Mucosa of rectum (tissue), 2 donors: ENCODE data around the gene INTS7.

Experiments used
- H3K27ac ChIP-seq, 2 donors: one replicate each; pipeline ENCODE4 v1.7.0; 2013; ENCODE audit warnings: inconsistent platforms in 2 of 2, low read depth in 2 of 2, low read length in 2 of 2
- H3K27me3 ChIP-seq, 2 donors: one replicate each; pipeline ENCODE4 v1.7.0; 2013; ENCODE audit warnings: low read length in 2 of 2; ENCODE audit not compliant: control insufficient read depth in 2 of 2, insufficient read depth in 2 of 2
- H3K36me3 ChIP-seq, 2 donors: one replicate each; pipeline ENCODE4 v1.7.0; 2013; ENCODE audit warnings: low read length in 2 of 2; ENCODE audit not compliant: control insufficient read depth in 2 of 2, insufficient read depth in 2 of 2
- H3K4me1 ChIP-seq, 2 donors: one replicate each; pipeline ENCODE4 v1.7.0; 2013; ENCODE audit warnings: low read length in 2 of 2, mild to moderate bottlenecking in 1 of 2; ENCODE audit not compliant: control insufficient read depth in 2 of 2, insufficient read depth in 2 of 2
- H3K4me3 ChIP-seq, 2 donors: one replicate each; pipeline ENCODE4 v1.7.0; 2013; ENCODE audit warnings: low read length in 2 of 2
- H3K9ac ChIP-seq, 2 donors: one replicate each; pipeline ENCODE4 v1.7.0; 2013; ENCODE audit warnings: low read length in 2 of 2, low read depth in 1 of 2, mild to moderate bottlenecking in 1 of 2
- H3K9me3 ChIP-seq, 2 donors: one replicate each; pipeline ENCODE4 v1.7.0; 2013; ENCODE audit warnings: low read length in 2 of 2; ENCODE audit not compliant: control insufficient read depth in 2 of 2
- donor health status: healthy.
- donor health status: Normal muscosa, but diverticular disease.

Gene INTS7

DNA sequence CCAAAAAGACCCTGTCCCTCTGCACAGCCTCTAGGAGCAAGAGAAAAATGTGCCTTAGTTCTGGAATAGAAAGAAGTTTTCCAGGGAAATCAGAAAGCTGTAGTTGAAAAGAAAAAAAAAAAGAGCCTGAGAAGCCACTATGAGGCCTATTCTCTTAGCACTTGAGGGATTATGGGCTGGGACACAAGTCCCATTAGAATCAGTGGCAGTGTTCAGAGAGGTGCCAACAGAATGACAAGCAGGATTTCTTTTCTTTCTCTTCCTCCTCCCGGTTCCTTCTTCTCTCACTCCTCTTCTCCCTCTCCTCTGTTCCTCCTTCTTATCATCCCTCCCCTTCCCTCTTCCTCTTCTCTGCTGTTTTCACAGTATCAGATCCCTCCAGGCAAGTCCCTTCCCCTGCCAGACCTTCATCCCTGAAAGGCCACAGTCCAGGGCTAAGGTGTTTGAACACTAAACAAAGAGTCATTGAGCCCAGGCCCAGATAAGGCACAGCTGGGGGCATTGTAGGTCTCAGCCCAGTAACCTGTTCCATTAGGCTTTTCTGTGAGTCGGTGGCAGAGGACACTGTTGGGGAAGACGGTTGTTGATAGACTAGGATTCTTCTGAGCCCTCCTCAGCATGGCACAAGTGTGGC, 140.1 kb downstream of the INTS7 start:
- H3K27ac ChIP-seq = no peak overlapping the region
- H3K27me3 ChIP-seq = no peaks in the 10 kb centered on the region

DNA sequence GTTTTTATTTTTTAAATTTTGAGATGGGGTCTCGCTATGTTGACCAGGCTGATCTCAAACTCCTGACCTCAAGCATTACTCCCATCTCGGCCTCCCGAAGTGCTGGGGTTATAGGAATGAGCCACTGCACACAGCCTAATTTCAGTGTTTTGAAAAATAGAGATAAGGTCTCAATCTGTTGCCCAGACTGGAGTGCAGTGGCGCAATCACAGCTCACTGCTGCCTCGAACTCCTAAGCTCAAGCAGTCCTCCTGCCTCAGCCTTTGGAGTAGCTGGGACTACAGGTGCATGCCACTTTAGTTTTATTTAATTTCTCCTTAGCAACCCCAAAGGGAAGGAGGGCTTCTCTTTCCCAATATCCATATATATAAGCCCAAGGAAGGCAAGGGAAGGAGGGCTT, 141.0 kb downstream of the INTS7 start:
- H3K4me1 ChIP-seq = no peaks in the 10 kb centered on the region
- no peak overlapping the region for H3K9ac ChIP-seq
- no peaks in the 10 kb centered on the region for H3K36me3 ChIP-seq
- H3K27me3 ChIP-seq = no peaks in the 10 kb centered on the region
- no peak overlapping the region for H3K4me3 ChIP-seq
- no peaks in the 10 kb centered on the region for H3K9me3 ChIP-seq
- no peak overlapping the region for H3K27ac ChIP-seq

More for the DNA sequence above, 140.1 kb downstream of the INTS7 start:
- Histone ChIP-seq H3K4me3 (no peak overlapping the region), H3K4me1 (no peaks in the 10 kb centered on the region), H3K9me3 (no peaks in the 10 kb centered on the region), H3K36me3 (no peaks in the 10 kb centered on the region), H3K9ac (no peak overlapping the region)

GRCh38 chr1:211893260-211893659, 142.1 kb downstream of the INTS7 start:
- no peaks in the 10 kb centered on the region for H3K4me1 ChIP-seq
- no peak overlapping the region for H3K4me3 ChIP-seq
- no peak overlapping the region for H3K27ac ChIP-seq
- H3K9me3 ChIP-seq = no peaks in the 10 kb centered on the region
- H3K36me3 ChIP-seq = no peaks in the 10 kb centered on the region
- no peaks in the 10 kb centered on the region for H3K27me3 ChIP-seq
- no peak overlapping the region for H3K9ac ChIP-seq

GRCh38 chr1:211892577-211892976, 142.8 kb downstream of the INTS7 start:
- H3K27me3 ChIP-seq = no peaks in the 10 kb centered on the region
- H3K4me3 ChIP-seq = no peak overlapping the region
- H3K9ac ChIP-seq = no peak overlapping the region
- no peaks in the 10 kb centered on the region for H3K9me3 ChIP-seq
- H3K4me1 ChIP-seq = no peaks in the 10 kb centered on the region
- no peaks in the 10 kb centered on the region for H3K36me3 ChIP-seq
- no peak overlapping the region for H3K27ac ChIP-seq

GRCh38 chr1:211891708-211892107, 143.6 kb downstream of the INTS7 start:
- H3K4me3 ChIP-seq = no peak overlapping the region
- no peaks in the 10 kb centered on the region for H3K27me3 ChIP-seq
- no peak overlapping the region for H3K27ac ChIP-seq
- H3K4me1 ChIP-seq = no peaks in the 10 kb centered on the region
- H3K36me3 ChIP-seq = no peaks in the 10 kb centered on the region
- no peaks in the 10 kb centered on the region for H3K9me3 ChIP-seq
- no peak overlapping the region for H3K9ac ChIP-seq
